Measurements from ENCODE around the gene FOXE1.

FOXE1 gene

GRCh38 chr9:97866848-97867247 lies 13.8 kb downstream of the FOXE1 start:
- no peak for DNase-seq

DNA sequence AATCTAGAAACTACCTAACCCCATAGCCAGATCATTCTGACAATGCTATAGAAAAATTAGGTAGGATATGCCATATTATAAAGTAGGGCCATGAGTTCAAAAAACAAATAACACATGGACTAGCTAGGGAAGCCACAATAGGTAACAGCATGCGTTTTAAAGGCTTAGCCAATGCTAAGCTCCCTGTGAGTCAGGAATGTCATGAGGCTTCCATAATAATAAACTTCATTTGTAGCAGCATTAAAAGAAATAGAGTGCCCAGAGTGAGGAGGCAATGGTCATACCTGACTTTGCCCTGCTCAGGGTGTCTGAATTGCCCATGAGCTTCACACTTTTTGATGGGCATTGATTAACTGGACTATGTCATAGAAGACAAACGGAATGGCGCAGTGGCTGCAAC lies 15.8 kb downstream of the FOXE1 start:
- DNase-seq: no peak

- DNase-seq: no peak
Measured at GRCh38 chr9:97873425-97873824, 20.4 kb downstream of the FOXE1 start.

DNA sequence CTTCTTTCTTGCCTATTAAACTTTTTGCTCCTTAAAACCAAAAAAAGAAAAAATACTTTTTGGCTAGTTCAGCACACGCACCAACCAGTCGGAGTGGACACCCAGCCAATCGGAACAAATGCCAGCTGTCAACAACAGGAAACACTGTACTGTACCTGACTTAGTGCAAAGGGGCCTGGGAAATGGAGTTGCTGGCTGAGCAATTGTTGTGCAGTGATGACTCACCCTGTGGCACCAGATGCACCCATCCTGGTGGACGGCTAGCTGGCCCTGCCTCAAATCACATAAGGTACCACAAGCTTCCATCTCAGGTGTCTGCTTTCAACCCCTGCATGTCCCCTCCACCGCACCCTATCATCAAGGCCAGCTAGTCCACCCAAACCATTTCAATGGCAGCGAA lies 20.9 kb downstream of the FOXE1 start:
- no peak for DNase-seq

DNA sequence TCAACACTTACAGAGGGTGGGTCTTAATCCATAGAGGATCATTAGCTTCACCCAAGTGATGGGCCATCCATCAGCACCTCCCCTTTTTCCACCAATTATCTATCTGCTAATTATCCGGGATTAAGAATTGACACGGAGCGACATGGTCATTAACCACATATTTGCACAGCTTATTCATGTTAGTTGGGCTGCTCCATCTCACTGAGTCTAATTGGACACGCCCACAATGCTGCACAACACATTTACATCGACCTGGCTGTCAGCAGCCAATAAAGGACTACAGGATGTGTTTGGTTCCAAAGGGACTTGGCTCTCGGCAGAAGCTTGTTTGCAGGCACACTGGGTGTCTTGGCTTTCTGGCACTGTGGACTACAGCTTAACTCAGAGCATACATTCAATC lies 21.6 kb downstream of the FOXE1 start:
- DNase-seq: no peak

GRCh38 chr9:97875111-97875510 lies 22.1 kb downstream of the FOXE1 start:
- no peak for DNase-seq

DNA sequence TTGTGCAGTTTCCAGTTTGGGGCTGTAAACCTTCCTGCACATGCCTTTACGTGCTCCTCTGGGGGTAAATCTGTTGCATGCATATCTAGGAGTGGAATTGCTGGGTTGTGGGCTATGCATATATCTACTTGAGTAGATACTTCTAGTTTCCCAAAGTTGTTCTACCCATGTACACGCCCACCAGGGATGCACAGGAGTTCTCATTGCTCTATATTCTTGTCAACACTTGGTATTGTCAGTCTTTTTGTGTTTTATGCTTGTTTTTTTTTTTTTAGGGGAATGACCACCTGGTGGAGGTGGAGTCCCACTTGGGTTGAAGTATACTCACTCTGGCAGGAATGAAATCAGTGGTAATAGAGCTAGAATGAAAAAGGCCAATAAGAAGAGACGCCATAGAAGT lies 23.0 kb downstream of the FOXE1 start:
- DNase-seq: no peak

DNA sequence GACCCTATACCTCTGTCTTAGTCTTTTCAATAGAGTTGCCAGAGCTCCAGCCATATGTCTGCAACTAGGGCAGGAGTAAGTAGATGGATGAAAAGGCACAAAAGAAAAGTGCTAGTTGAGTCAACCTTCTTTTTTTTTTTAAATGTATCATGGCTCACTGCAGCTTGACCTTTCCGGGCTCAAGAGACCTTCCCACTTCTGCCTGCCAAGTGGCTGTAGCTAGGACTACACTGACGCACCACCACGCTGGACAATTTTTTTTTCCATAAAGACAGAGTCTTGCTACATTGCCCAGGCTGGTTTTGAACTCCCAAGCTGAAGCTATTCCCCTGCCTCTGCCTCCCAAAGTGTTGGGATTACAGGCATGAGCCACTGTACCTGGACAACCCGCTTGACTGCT lies 27.3 kb downstream of the FOXE1 start:
- no peak for DNase-seq

GRCh38 chr9:97889941-97890887 lies 37.2 kb downstream of the FOXE1 start:
- DNase-seq: peak; percentile 51

DNA sequence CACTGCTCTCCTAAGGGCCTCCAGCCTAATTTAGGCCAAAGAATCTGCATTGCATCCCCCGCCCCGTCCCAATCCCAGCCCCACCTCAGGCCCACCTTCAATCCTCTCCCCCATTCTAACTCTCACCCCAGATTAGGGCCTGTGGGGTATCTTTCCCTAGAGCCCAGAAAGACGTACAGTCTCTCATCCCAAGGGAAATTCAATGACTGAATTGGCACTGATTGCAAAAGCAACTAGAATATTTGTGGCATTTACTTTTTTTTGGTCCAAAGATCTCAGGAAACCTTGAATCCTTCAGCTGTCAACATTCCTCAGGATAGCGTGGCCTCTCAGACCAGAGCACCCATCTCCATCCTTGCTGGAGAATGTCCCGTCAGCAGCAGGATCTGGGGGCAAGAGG lies 38.7 kb downstream of the FOXE1 start:
- no peak for DNase-seq

DNA sequence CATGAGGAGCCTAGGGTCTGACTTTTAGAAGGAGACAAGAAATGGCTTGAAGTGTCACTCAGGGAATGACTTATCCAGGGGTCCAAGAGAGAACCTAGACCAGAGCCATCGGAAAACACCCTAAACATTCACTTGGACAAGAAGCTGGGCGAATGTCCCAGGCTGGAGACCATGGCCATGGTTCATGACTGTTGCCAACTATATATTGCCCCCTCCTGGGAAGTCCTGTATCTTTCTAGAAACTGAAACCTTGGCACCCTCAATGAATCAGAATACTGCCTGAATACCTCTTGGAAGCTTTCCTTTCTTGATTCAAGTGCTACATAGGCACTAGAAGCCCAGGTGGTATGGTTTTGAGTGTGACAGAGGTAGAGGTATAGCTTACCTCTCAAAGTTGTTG lies 39.4 kb downstream of the FOXE1 start:
- no peak for DNase-seq

DNA sequence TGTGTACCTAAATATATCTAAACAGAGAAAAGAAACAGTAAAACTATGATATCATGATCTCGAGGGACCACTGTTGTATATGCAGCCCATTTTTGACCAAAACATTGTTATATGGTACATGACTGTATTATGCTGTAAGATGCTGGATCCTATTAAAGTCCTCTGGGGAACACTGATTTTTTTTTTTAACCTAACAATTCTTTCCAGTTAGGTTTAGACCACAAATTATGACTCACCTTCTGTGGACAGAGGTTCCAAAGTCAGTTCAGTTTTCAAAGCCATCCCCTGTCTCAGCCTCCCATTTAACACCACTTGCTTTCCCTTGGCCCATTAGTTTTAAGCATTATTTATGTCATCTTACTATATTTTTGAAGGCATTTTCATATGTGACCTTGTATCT lies 42.2 kb downstream of the FOXE1 start:
- DNase-seq: no peak

DNA sequence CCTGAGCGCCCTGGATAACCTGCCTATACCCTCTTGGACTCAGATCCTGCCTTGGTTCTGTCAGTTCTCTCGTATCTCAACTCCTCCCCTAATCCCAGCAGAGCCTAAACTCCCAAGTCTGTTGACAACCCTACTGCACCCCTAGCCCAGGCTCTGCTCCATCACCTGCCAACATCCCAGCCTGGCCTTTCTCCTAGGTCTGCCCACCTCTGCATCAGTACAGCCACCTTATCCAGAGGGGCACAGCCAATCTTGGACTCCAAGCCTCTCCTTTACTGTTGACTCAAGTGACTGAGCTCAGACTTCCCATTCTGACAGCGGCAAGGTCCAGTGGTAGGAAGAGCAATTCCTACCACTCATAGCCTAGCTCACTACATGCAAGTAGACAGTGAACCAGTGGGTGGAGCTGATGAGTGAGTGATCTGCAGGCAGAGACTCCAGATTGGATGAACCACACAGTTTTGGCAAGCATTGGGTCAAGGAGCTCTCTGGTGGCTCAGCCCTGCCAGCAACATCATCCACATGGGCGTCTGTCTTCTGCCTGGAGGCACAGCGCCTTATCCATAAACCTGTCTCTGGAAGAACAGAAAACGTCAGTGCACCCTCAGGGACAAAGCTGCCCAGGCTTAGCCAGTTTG lies 42.8 kb downstream of the FOXE1 start:
- no peak for DNase-seq

- no peak for DNase-seq
Measured at GRCh38 chr9:97900103-97900737, 47.2 kb downstream of the FOXE1 start.

DNA sequence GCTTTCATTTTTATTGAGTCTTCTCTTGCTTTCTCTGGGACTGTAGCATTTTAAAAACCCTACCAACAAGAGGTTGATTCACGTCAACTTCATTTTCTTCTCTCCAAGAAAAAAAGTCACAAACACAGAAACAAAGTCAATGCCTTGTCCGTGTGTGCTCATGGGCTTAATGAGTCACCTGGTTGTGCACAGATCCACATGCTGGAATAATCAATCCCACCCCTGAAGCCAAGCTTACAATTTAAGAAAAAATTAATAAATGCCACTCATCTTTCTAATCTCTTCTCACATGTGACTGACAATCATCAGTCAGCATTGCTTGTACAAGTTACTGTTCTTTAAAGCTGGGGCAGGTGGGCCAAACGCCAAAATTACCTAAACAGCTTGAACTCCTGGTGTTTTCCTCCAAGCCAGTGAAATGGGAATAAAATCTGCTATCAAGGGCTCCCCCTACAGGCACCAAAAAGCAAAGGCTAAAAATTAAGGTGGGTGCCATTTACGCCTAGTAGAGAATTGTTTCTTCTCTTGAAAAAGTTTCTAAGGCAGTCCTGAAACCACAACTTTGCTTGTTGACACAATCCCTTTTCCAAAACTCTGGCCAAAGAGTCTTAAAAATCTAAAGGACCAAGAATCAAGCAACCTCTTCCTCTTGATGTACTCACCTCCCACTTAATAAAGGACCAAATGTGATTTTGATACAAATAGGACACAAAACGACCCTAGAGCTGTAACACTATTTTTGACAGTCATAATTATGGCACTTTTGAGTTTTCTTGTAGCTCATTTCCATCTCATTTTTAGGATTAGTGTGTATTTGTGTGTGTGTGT lies 47.9 kb downstream of the FOXE1 start:
- peak; percentile 44 for DNase-seq

DNA sequence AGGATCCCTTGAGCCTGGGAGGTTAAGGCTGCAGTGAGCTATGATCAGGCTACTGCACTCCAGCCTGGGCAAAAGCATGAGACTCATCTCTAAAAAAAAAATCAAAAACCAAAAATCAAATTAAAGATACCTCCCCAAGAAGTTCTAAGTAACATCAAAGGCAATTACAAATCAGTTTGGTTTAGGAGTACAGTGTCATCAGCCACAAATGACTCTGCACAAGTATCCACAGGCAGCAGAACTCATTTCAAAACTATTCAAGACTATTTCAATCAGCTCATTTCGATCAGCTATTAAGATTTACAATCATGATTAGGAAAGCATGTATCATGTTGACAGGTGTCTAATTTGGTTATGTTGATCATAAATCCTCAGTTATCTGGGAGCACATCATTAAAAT lies 50.2 kb downstream of the FOXE1 start:
- no peak for DNase-seq

GRCh38 chr9:97904725-97905124 lies 51.7 kb downstream of the FOXE1 start:
- peak; percentile 70 for DNase-seq

DNA sequence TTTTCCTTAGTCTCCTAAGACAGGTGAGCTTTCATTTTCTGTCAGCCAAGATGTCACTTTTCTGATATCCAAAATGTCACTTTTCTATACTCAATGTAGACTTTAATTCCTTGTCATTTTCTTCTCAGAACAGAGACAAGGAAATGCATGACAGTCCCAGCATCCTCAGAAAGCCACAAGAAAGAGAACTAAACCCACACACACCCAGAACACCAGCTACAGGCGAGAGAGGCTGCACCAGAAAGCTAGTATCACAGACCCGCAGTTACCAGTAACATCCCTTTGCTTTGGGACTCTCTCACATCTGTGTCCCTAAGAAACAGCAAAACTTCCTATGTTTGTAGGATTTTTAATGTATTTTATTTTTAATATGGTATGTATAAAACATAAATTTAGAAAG lies 52.2 kb downstream of the FOXE1 start:
- peak; percentile 89 for DNase-seq
